ENCODE data around the gene SMARCD3. TPM values are rescaled to one million over a fixed set of nuclear protein-coding genes. Genes with fewer than 3 reads are reported as not detected.

Gene SMARCD3
- total and polyA plus RNA-seq, 2 of the 13 experiments (the other 11 are each of a cell fraction or from before 2014, with no cell fraction given) = 0.20 to 0.62 TPM

DNA sequence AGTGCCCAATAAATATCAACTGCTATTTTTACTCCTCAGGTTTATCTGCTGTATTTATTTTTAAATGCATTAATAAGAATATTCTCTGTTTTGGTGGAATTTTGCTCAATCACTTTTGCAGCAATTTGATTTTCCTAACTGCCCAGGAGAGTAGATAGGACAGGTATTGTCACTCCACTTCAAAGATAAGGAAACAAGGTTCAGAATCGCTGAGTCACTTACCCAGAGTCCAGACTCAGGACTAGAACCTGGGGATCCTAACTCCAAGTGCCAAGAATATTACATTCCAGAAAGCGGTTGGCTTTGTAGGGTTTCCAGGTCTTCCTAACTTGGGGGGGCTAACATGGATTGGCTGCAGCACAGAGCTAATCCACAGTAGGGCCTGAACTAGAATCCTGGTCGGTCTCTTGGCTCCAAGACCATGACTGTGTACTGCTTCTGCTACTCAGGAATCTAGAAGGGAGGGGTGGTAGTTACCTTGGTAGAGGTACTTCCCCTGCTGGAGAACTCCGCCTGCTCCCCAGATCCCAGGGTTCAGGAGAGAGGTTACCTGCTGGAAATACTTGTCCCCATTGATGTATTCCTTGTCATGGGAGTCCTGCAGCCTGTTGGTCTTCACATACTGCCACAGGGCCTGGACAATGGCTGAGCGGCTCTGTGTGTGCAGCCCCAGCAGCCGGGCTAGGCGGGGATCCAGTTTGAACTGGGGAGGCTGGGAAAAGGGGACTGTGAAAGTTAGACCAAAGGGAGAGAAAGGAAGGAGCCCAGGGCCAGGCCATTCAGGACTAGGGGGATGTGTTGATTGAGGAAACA, 7.3 kb downstream of the SMARCD3 start (continued):
- TF ChIP-seq, protein P1, sequence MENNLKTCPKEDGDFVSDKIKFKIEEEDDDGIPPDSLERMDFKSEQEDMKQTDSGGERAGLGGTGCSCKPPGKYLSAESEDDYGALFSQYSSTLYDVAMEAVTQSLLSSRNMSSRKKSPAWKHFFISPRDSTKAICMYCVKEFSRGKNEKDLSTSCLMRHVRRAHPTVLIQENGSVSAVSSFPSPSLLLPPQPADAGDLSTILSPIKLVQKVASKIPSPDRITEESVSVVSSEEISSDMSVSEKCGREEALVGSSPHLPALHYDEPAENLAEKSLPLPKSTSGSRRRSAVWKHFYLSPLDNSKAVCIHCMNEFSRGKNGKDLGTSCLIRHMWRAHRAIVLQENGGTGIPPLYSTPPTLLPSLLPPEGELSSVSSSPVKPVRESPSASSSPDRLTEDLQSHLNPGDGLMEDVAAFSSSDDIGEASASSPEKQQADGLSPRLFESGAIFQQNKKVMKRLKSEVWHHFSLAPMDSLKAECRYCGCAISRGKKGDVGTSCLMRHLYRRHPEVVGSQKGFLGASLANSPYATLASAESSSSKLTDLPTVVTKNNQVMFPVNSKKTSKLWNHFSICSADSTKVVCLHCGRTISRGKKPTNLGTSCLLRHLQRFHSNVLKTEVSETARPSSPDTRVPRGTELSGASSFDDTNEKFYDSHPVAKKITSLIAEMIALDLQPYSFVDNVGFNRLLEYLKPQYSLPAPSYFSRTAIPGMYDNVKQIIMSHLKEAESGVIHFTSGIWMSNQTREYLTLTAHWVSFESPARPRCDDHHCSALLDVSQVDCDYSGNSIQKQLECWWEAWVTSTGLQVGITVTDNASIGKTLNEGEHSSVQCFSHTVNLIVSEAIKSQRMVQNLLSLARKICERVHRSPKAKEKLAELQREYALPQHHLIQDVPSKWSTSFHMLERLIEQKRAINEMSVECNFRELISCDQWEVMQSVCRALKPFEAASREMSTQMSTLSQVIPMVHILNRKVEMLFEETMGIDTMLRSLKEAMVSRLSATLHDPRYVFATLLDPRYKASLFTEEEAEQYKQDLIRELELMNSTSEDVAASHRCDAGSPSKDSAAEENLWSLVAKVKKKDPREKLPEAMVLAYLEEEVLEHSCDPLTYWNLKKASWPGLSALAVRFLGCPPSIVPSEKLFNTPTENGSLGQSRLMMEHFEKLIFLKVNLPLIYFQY (CRISPR knock-in tag; IDR thresholded peaks at IDR 0.05; ENCODE audit: borderline replicate concordance) = no peak
- TF ChIP-seq ZNF230 (CRISPR knock-in tag; IDR thresholded peaks at IDR 0.05) (no peak), SMARCC2 (IDR thresholded peaks at IDR 0.05) (no peak), BHLHE40 (IDR thresholded peaks at IDR 0.05; ENCODE audit: low read length) (no peak), HNF4G (IDR thresholded peaks at IDR 0.05; ENCODE audit: borderline replicate concordance, low read depth, low read length) (no peak), HNF4G (CRISPR knock-in tag; IDR thresholded peaks at IDR 0.05; ENCODE audit: borderline replicate concordance, low read depth) (no peak)
- TF ChIP-seq, protein P2, sequence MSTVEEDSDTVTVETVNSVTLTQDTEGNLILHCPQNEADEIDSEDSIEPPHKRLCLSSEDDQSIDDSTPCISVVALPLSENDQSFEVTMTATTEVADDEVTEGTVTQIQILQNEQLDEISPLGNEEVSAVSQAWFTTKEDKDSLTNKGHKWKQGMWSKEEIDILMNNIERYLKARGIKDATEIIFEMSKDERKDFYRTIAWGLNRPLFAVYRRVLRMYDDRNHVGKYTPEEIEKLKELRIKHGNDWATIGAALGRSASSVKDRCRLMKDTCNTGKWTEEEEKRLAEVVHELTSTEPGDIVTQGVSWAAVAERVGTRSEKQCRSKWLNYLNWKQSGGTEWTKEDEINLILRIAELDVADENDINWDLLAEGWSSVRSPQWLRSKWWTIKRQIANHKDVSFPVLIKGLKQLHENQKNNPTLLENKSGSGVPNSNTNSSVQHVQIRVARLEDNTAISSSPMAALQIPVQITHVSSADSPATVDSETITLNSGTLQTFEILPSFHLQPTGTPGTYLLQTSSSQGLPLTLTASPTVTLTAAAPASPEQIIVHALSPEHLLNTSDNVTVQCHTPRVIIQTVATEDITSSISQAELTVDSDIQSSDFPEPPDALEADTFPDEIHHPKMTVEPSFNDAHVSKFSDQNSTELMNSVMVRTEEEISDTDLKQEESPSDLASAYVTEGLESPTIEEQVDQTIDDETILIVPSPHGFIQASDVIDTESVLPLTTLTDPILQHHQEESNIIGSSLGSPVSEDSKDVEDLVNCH (CRISPR knock-in tag; IDR thresholded peaks at IDR 0.05) = no peak

Data from HepG2 (cell line).